ENCODE results near the gene RFX2.

Gene RFX2

DNA sequence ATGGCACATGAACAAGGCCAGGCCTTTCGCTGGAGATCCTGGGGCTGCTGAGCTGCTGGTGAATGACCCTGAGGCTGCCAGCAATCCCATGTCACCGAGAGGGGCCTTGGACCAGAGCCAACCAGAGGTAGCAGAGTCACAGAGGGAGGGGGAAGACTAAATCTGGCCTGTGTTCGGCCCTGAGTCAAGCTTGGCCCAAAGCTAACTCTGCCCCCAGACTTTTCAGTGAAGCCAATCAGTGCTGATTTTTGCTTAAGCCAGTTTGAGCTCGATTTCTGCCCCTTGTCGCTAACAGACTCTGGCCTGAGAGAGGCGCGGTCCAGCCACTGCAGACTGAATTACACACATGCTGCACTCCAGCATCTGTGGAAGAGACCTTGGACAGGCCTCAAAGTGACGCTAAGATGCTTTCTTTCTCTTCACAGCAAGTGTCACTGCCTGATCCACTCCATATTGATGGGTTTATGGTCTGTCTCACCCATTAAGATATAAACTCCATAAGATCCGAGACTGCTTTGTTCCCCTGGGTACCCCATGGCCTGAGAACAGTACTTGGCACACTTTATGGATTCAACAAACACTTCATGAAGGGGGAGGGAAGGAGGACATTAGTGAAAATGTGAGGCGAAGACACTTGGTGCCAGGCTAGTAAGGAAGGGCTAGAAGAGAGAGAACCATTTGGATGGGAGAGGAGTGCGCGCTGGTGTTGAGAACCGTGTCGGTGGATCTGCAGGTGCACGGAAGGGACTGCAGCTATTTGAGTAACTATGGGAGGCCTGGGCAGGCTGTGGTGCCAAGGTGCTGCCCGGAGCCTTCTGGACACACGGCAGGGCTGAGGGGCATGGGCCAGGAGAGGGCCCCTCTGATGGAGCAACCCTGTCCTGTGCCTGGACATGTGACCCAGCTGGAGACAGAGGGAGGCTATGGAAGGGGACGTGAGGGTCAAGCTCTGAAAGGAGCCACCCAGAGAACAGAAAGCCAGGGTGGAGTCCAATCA lies 150.0 kb downstream of the RFX2 start:
- no peak for DNase-seq (ENCODE audit: low read depth)
- no peak overlapping the region for H3K4me3 ChIP-seq (ENCODE audit: low read depth, low read length)
- TF ChIP-seq, protein P1, sequence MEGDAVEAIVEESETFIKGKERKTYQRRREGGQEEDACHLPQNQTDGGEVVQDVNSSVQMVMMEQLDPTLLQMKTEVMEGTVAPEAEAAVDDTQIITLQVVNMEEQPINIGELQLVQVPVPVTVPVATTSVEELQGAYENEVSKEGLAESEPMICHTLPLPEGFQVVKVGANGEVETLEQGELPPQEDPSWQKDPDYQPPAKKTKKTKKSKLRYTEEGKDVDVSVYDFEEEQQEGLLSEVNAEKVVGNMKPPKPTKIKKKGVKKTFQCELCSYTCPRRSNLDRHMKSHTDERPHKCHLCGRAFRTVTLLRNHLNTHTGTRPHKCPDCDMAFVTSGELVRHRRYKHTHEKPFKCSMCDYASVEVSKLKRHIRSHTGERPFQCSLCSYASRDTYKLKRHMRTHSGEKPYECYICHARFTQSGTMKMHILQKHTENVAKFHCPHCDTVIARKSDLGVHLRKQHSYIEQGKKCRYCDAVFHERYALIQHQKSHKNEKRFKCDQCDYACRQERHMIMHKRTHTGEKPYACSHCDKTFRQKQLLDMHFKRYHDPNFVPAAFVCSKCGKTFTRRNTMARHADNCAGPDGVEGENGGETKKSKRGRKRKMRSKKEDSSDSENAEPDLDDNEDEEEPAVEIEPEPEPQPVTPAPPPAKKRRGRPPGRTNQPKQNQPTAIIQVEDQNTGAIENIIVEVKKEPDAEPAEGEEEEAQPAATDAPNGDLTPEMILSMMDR (IDR thresholded peaks at IDR 0.05; ENCODE audit: low read depth, low read length, missing control alignments): no peak
- in situ Hi-C loops (cut with HindIII; ENCODE audit: low sequenced_read_pairs): no loop called here

DNA sequence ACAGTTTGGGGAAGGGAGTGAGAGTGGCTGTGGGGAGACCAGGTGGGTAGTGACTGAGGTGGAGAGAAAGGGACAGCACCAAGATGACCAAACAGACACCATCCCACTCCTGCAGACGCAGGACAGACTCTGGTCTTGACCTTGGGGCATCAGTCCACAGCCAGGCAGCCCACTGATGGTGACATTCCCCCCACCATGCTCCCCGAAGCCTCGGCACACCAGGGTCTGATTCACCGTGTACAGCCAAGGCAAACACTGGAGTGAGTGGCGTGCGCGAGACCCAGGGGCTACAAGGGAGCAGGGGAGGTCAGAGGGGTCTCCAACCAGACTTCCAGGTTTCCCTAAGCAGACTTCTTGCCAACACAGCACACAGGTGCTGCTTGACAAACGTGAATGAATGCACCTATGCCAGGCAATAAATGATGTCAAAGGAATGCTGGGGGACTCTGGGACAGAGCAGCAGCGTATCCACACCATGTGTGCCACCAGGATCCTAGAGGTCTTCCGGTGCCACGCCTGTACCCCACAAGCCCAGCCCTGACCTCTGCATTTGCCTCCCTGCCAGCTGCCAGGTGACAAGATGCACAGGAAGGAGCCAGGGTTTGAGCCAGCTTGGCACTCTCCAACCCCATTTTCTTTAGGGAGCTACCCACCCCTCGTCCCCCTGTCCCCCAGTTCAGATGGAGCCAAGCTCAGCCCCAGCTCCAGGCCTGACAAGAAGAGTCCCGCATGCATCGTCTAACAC lies 150.9 kb downstream of the RFX2 start:
- DNase-seq (ENCODE audit: low read depth): no peak
- in situ Hi-C loops (cut with HindIII; ENCODE audit: low sequenced_read_pairs): no loop called here
- TF ChIP-seq, protein P1 (IDR thresholded peaks at IDR 0.05; ENCODE audit: low read depth, low read length, missing control alignments): no peak
- no peak overlapping the region for H3K4me3 ChIP-seq (ENCODE audit: low read depth, low read length)

DNA sequence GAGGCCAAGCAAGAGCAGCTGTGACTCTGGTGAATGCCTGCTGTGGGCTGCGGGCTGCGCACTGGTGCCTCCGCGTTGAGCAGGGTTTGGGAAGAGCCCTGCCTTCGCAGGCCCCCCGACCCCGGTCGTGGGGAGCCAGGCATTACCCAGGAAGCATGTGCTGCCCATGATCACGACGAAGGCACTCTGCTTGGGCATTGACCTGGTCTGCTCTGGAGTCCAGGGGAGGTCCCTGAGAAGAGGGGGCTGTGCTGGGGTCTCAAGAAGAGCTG lies 151.5 kb downstream of the RFX2 start:
- in situ Hi-C loops (cut with HindIII; ENCODE audit: low sequenced_read_pairs): no loop called here
- no peak for DNase-seq (ENCODE audit: low read depth)
- H3K4me3 ChIP-seq (ENCODE audit: low read depth, low read length): no peak overlapping the region
- TF ChIP-seq, protein P1 (IDR thresholded peaks at IDR 0.05; ENCODE audit: low read depth, low read length, missing control alignments): no peak

- H3K4me3 ChIP-seq (ENCODE audit: low read depth, low read length): no peak overlapping the region
- TF ChIP-seq, protein P1 (IDR thresholded peaks at IDR 0.05; ENCODE audit: low read depth, low read length, missing control alignments): no peak
- DNase-seq (ENCODE audit: low read depth): no peak
- in situ Hi-C loops (cut with HindIII; ENCODE audit: low sequenced_read_pairs): no loop called here
These were observed 152.0 kb downstream of the RFX2 start for GRCh38 chr19:5958074-5958850.

GRCh38 chr19:5957170-5957569 lies 153.1 kb downstream of the RFX2 start:
- H3K4me3 ChIP-seq (ENCODE audit: low read depth, low read length): no peak overlapping the region
- TF ChIP-seq, protein P1 (IDR thresholded peaks at IDR 0.05; ENCODE audit: low read depth, low read length, missing control alignments): no peak
- in situ Hi-C loops (cut with HindIII; ENCODE audit: low sequenced_read_pairs): no loop called here
- no peak for DNase-seq (ENCODE audit: low read depth)

DNA sequence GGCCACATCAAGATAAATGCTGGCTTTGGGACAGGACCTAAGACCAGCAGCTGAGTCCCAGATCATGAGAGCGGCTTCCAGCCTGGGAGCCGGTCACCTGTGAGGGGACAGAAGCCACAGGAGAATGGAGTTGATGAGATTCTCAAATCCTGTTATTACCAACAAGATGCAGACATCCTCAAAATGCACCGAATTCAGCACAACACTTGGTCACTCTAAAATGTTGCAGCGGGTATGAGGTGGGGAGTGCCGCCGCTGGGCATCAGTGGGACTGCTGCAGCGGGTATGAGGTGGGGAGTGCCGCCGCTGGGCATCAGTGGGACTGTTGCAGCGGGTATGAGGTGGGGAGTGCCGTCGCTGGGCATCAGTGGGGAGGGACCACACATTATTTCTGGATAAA lies 153.6 kb downstream of the RFX2 start:
- no peak for DNase-seq (ENCODE audit: low read depth)
- H3K4me3 ChIP-seq (ENCODE audit: low read depth, low read length): no peak overlapping the region
- TF ChIP-seq, protein P1 (IDR thresholded peaks at IDR 0.05; ENCODE audit: low read depth, low read length, missing control alignments): no peak
- in situ Hi-C loops (cut with HindIII; ENCODE audit: low sequenced_read_pairs): no loop called here
